GM12878 (cell line): ENCODE results near the gene CFHR1. TPM values are rescaled to one million over a fixed set of nuclear protein-coding genes. Genes with fewer than 3 reads are reported as not detected.

Source experiments
- ATAC-seq: fragments of 200-7000 bp; cut with Tn5 transposase; 3 replicates; pipeline ENCODE4 v1.9.1; 2020; ENCODE audit warnings: mild to moderate bottlenecking, moderate library complexity
- BruUV-seq: library from RNA; stranded (reverse); fragments of 400-500 nt; replicated peaks from 2 replicates; lab custom pipeline; 2021; lab: Mats Ljungman, UMichigan
- CTCF ChIA-PET: fragments of 300-600 bp; sonication (Branson Sonifier 250); formaldehyde crosslinking; extraction: SDS; loops from one replicate; lab custom pipeline; 2021; ENCODE audit warnings: inconsistent platforms; lab: Yijun Ruan, JAX
- POLR2A ChIA-PET: fragments of 350-600 bp; formaldehyde crosslinking; extraction: SDS; loops from one replicate; lab custom pipeline; 2021; ENCODE audit warnings: inconsistent platforms; lab: Charles Lee
- RAD21 ChIA-PET: fragments of 300-600 bp; sonication (Branson Sonifier 250); formaldehyde crosslinking; loops from one replicate; lab custom pipeline; 2023; ENCODE audit warnings: antibody characterized with exemption; ENCODE audit not compliant: unreplicated experiment; lab: Charles Lee
- SMC1A ChIA-PET: fragments of 300-600 bp; sonication (Branson Sonifier 250); formaldehyde crosslinking; loops from one replicate; lab custom pipeline; 2023; ENCODE audit not compliant: unreplicated experiment, uncharacterized antibody; lab: Charles Lee
- DNase-seq: peaks from one replicate; pipeline ENCODE4 v3.0.0-alpha.2; 2011; ENCODE audit warnings: low read depth, low spot score
- FAIRE-seq: peaks from 3 replicates; lab custom pipeline; 2011; peaks lifted over from hg19 to GRCh38; lab: Jason Lieb, UNC
- H2AFZ ChIP-seq: 2 replicates; pipeline ENCODE4 v1.6.0; 2011; ENCODE audit warnings: low read depth, low read length, control low read depth; ENCODE audit not compliant: control insufficient read depth
- H3K27ac ChIP-seq: 2 replicates; pipeline ENCODE4 v1.5.1; 2011; ENCODE audit warnings: control low read depth; ENCODE audit not compliant: control insufficient read depth, insufficient read depth
- H3K27me3 ChIP-seq, 2 experiments: replicated peaks in 1 of 2; 2 replicates each; pipeline versions ENCODE4 v1.6.0 to v1.6.1; 2011; ENCODE audit warnings: low read length in 1 of 2; ENCODE audit not compliant: control insufficient read depth in 2 of 2, insufficient read depth in 2 of 2
- H3K36me3 ChIP-seq, 2 experiments: 2 replicates each; pipeline ENCODE4 v1.5.1; 2011; ENCODE audit warnings: low read length in 1 of 2; ENCODE audit not compliant: control insufficient read depth in 2 of 2, insufficient read depth in 2 of 2
- H3K4me1 ChIP-seq: 2 replicates; pipeline ENCODE4 v1.6.1; 2011; ENCODE audit warnings: mild to moderate bottlenecking, low read length, moderate library complexity, mixed read lengths; ENCODE audit not compliant: control insufficient read depth, insufficient read depth
- H3K4me2 ChIP-seq: 2 replicates; pipeline ENCODE4 v1.6.0; 2011; ENCODE audit warnings: control low read depth; ENCODE audit not compliant: control insufficient read depth, insufficient read depth
- H3K4me3 ChIP-seq: fragments of 200-600 bp; sonication (generic); 2 replicates; pipeline ENCODE4 v1.5.1; 2016
- H3K79me2 ChIP-seq: 2 replicates; pipeline ENCODE4 v1.6.0; 2011; ENCODE audit warnings: low read length; ENCODE audit not compliant: control insufficient read depth, insufficient read depth
- H3K9ac ChIP-seq: 2 replicates; pipeline ENCODE4 v1.8.0; 2011; ENCODE audit warnings: low read length, control low read depth, mixed read lengths; ENCODE audit not compliant: control insufficient read depth, insufficient read depth
- H3K9me3 ChIP-seq: replicated peaks from 3 replicates; pipeline ENCODE4 v1.5.1; 2011; ENCODE audit warnings: mild to moderate bottlenecking, low read length; ENCODE audit not compliant: control insufficient read depth, insufficient read depth
- H4K20me1 ChIP-seq: 2 replicates; pipeline ENCODE4 v1.6.0; 2011; ENCODE audit not compliant: control insufficient read depth, insufficient read depth
- BMI1 ChIP-seq: fragments of 450-650 bp; IDR thresholded peaks from 2 replicates; pipeline ENCODE4 v1.6.1; 2016; ENCODE audit warnings: mild to moderate bottlenecking, moderate library complexity, borderline replicate concordance
- CBX3 ChIP-seq: fragments of 200-600 bp; sonication (generic); IDR thresholded peaks from 2 replicates; pipeline ENCODE4 v1.6.1; 2016; ENCODE audit warnings: low read depth, borderline replicate concordance
- CHD4 ChIP-seq: fragments of 200-600 bp; sonication (generic); IDR thresholded peaks from 2 replicates; pipeline ENCODE4 v1.6.1; 2016; ENCODE audit warnings: mild to moderate bottlenecking
- EGR1 ChIP-seq, 2 experiments: IDR thresholded peaks; 1 replicate in 1 of 2; 2 replicates in 1 of 2; pipeline ENCODE4 v1.6.1; 2011 to 2012; ENCODE audit warnings: low read depth in 2 of 2, low read length in 2 of 2, borderline replicate concordance in 1 of 2, mild to moderate bottlenecking in 1 of 2, moderate library complexity in 1 of 2
- EZH2 ChIP-seq: IDR thresholded peaks from 2 replicates; pipeline ENCODE4 v1.6.1; 2012; ENCODE audit warnings: low read depth, mild to moderate bottlenecking, control low read depth, inconsistent platforms, low read length, borderline replicate concordance; ENCODE audit not compliant: control insufficient read depth
- HDAC2 ChIP-seq: fragments of 200-600 bp; sonication (generic); IDR thresholded peaks from 2 replicates; pipeline ENCODE4 v1.6.1; 2017
- MTA2 ChIP-seq: fragments of 450-650 bp; IDR thresholded peaks from 2 replicates; pipeline ENCODE4 v1.6.1; 2016; ENCODE audit warnings: low read depth, mild to moderate bottlenecking, moderate library complexity
- NFIC ChIP-seq: IDR thresholded peaks from 2 replicates; pipeline ENCODE4 v1.6.1; 2012; ENCODE audit warnings: low read depth, mild to moderate bottlenecking, inconsistent platforms, low read length, moderate library complexity
- NFYB ChIP-seq: IDR thresholded peaks from 2 replicates; pipeline ENCODE4 v1.6.1; 2011; ENCODE audit warnings: low read depth, mild to moderate bottlenecking, low read length, improper control_type of control experiment, moderate library complexity; ENCODE audit not compliant: insufficient read depth
- NR2C2 ChIP-seq: IDR thresholded peaks from 2 replicates; pipeline ENCODE4 v1.6.1; 2011; ENCODE audit warnings: borderline replicate concordance, low read depth; ENCODE audit not compliant: control insufficient read depth, insufficient read length
- POLR2A ChIP-seq: IDR thresholded peaks from 2 replicates; pipeline ENCODE4 v1.6.1; 2011; ENCODE audit warnings: low read depth, mild to moderate bottlenecking, low read length
- RBBP5 ChIP-seq: fragments of 200-600 bp; sonication (generic); conservative IDR thresholded peaks from 2 replicates; pipeline ENCODE4 v1.6.1; 2016
- SMAD5 ChIP-seq: IDR thresholded peaks from 2 replicates; pipeline ENCODE4 v1.6.1; 2016; ENCODE audit warnings: antibody characterized with exemption, low read depth
- SP1 ChIP-seq: IDR thresholded peaks from one replicate; pipeline ENCODE4 v1.6.1; 2011; ENCODE audit warnings: low read depth, low read length
- TCF12 ChIP-seq: IDR thresholded peaks from 2 replicates; pipeline ENCODE4 v1.6.1; 2011; ENCODE audit warnings: low read depth, mild to moderate bottlenecking, low read length
- ZNF274 ChIP-seq: IDR thresholded peaks from one replicate; pipeline ENCODE4 v1.8.0; 2011; ENCODE audit not compliant: insufficient read length, insufficient read depth
- ZNF384 ChIP-seq: IDR thresholded peaks from 2 replicates; pipeline ENCODE4 v1.6.1; 2012; ENCODE audit warnings: low read depth, mild to moderate bottlenecking, low read length, improper control_type of control experiment, borderline replicate concordance
- WGBS: methylation state at CpG from one replicate; pipeline ENCODE4 v1.1.6; 2016; ENCODE audit warnings: low lambda C conversion rate; ENCODE audit not compliant: insufficient replicate concordance, insufficient coverage; ENCODE audit errors: missing lambda C conversion rate; 5-methylcytosine and 5-hydroxymethylcytosine counted together
- in situ Hi-C: fragments of 300-500 bp; cut with MboI; formaldehyde crosslinking; loops from 9 replicates; pipeline ENCODE4 v1.14.3; 2018; ENCODE audit warnings: mixed read lengths
- intact Hi-C: fragments of 100-400 bp; cut with micrococcal nuclease; formaldehyde crosslinking; loops from one replicate; pipeline ENCODE4 v1.14.2; 2022; ENCODE audit not compliant: unreplicated experiment
- polyA plus RNA-seq, 11 experiments: library from polyadenylated mRNA; depleted of rRNA in 4 of 11; unstranded in 6 of 11; stranded (reverse) in 5 of 11; fragments of >200 nt; fragmentation: Nextera tagmentation in 4 of 11; fragmentation: Illumina TruSeq in 1 of 11; extraction: Ambion mirVana in 4 of 11; extraction: Trizol in 1 of 11; gene quantifications; 1 replicate in 1 of 11; 2 replicates in 10 of 11; pipeline versions ENCODE4 v1.2.1 to v1.2.3, GENCODE V29; 2011 to 2016; ENCODE audit warnings: inconsistent platforms in 2 of 11, missing spikeins in 2 of 11, low read depth in 1 of 11
- total RNA-seq, 4 experiments: library from RNA; depleted of rRNA in 3 of 4; stranded (reverse); fragments of >200 nt in 3 of 4; fragmentation: Illumina TruSeq in 1 of 4; extraction: Trizol in 1 of 4; gene quantifications; 2 replicates each; pipeline versions ENCODE4 v1.2.1 to v1.2.3, GENCODE V29; 2013 to 2021

Gene CFHR1
- total and polyA plus RNA-seq, 10 of the 15 experiments (the other 5 are each of a cell fraction or from before 2014, with no cell fraction given) = 0.04 TPM; not detected in 9

DNA sequence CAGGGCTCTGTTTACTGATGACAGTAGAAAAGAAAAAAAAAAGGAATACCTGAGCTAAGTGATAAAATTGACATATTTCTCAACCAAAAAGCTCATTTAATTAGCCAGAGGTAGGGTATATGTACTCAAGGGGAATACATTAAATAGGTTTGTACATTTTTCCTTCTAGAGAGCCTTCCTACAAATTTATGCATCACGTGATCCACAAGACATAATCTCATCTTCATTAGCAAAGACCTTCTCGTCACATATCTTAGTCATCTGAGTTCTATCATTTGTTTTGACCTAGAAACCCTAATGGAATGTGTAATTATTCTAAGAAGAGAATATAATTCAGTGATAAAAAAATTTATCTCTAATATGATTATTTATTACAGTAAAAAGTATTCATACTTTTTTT is 37.7 kb downstream of the CFHR1 start:
- in situ Hi-C loops (no loop called here), intact Hi-C loops (no loop called here)
- no peaks in the 10 kb centered on the region for H3K27me3 ChIP-seq
- H4K20me1 ChIP-seq = no peaks in the 10 kb centered on the region
- SMC1A ChIA-PET = no interaction called here
- FAIRE-seq (no peak), ATAC-seq (no peak), DNase-seq (no peak)
- H3K27ac ChIP-seq = no peak overlapping the region
- BruUV-seq = no TSS peak
- no peaks in the 10 kb centered on the region for H3K9me3 ChIP-seq
- no peaks in the 10 kb centered on the region for H3K79me2 ChIP-seq
- RAD21 ChIA-PET = no interaction called here
- CTCF ChIA-PET = no interaction called here
- no peak overlapping the region for H2AFZ ChIP-seq
- WGBS = 0% methylated on average over 2 of the region's 2 CpGs
- H3K4me2 ChIP-seq = no peak overlapping the region
- POLR2A ChIA-PET = no interaction called here
- H3K4me3 ChIP-seq = no peak overlapping the region
- H3K9ac ChIP-seq = no peak overlapping the region
- no peaks in the 10 kb centered on the region for H3K36me3 ChIP-seq
- H3K4me1 ChIP-seq = no peaks in the 10 kb centered on the region
- TF ChIP-seq NFIC = no peak
- no peak for TF ChIP-seq MTA2
- no peak for TF ChIP-seq SMAD5
- TF ChIP-seq ZNF274 = no peak
- TF ChIP-seq SP1 = no peak
- TF ChIP-seq HDAC2 = no peak
- no peak for TF ChIP-seq NR2C2

DNA sequence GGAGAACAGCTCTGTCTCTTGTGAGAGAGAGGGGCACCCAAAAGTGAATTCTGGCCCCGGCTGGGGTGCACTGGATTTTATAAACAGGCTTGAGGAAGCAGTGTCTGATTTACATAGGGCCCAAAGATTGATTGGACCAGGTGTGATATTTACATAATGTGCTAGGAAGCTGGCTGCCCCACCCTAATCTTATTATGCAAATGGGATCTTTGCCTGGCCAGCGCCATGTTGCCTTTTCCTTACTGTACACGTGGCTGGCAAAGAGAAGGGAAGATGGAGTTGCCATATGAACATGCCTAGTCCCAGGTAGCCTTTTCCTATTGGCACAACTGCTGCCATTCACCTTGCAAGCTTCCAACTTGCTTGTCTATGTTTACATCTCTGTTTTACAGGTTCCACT is 39.3 kb downstream of the CFHR1 start:
- Histone ChIP-seq H4K20me1 (no peaks in the 10 kb centered on the region), H3K9ac (no peak overlapping the region), H3K27ac (no peak overlapping the region), H3K4me2 (no peak overlapping the region), H2AFZ (no peak overlapping the region), H3K4me1 (no peaks in the 10 kb centered on the region), H3K9me3 (no peaks in the 10 kb centered on the region), H3K27me3 (no peaks in the 10 kb centered on the region), H3K36me3 (no peaks in the 10 kb centered on the region), H3K4me3 (no peak overlapping the region), H3K79me2 (no peaks in the 10 kb centered on the region)
- DNase-seq (no peak), ATAC-seq (no peak), FAIRE-seq (no peak)
- ChIA-PET POLR2A (no interaction called here), RAD21 (no interaction called here), SMC1A (no interaction called here), CTCF (no interaction called here)
- 26% methylated on average over 3 of the region's 3 CpGs for WGBS
- no TSS peak for BruUV-seq
- in situ Hi-C loops (no loop called here), intact Hi-C loops (no loop called here)
- no peak for TF ChIP-seq EZH2
- no peak for TF ChIP-seq EGR1 (IDR thresholded peaks at IDR 0.05; ENCODE audit: borderline replicate concordance in 1 of 2, low read depth in 2 of 2, low read length in 2 of 2)
- TF ChIP-seq POLR2A = no peak
- TF ChIP-seq TCF12 = no peak
- no peak for TF ChIP-seq CHD4
- TF ChIP-seq RBBP5 = no peak
- no peak for TF ChIP-seq ZNF274
- no peak for TF ChIP-seq NFYB
- TF ChIP-seq BMI1 = no peak
- TF ChIP-seq CBX3 = no peak
- no peak for TF ChIP-seq ZNF384
- no peak for TF ChIP-seq SP1
